A549 (cell line): Measurements from ENCODE around the gene MX2.

Experiments
- CHD2 ChIP-seq: fragments of 150-350 bp; IDR thresholded peaks from 2 replicates; pipeline ENCODE4 v1.6.1; 2014; ENCODE audit warnings: low read length; ENCODE audit not compliant: partially characterized antibody
- CTCF ChIP-seq: fragments of >200 bp; sonication (Bioruptor Twin); formaldehyde crosslinking; IDR thresholded peaks from 3 replicates; pipeline ENCODE4 v1.5.1; 2016
- EP300 ChIP-seq, 2 experiments: fragments of >200 bp; sonication (Bioruptor Twin); formaldehyde crosslinking; IDR thresholded peaks; 2 replicates in 1 of 2; 3 replicates in 1 of 2; pipeline ENCODE4 v1.6.1; 2016 to 2017
- HES2 ChIP-seq: fragments of >200 bp; sonication (Bioruptor Twin); formaldehyde crosslinking; IDR thresholded peaks from 2 replicates; pipeline ENCODE4 v1.6.1; 2016
- KDM1A ChIP-seq: fragments of 200-600 bp; sonication (generic); IDR thresholded peaks from 2 replicates; pipeline ENCODE4 v1.6.1; 2016; ENCODE audit warnings: low read depth, mild to moderate bottlenecking
- MAFK ChIP-seq: fragments of 450-650 bp; IDR thresholded peaks from 2 replicates; pipeline ENCODE4 v1.6.1; 2014; ENCODE audit not compliant: partially characterized antibody
- MAX ChIP-seq: IDR thresholded peaks from 2 replicates; pipeline ENCODE4 v1.6.1; 2012
- PBX3 ChIP-seq: IDR thresholded peaks from 2 replicates; pipeline ENCODE4 v1.6.1; 2012
- POLR2A ChIP-seq: IDR thresholded peaks from 2 replicates; pipeline ENCODE4 v1.6.1; 2012; ENCODE audit warnings: mild to moderate bottlenecking, low read length
- RCOR1 ChIP-seq: fragments of 150-350 bp; IDR thresholded peaks from 2 replicates; pipeline ENCODE4 v1.6.1; 2014; ENCODE audit warnings: antibody characterized with exemption, low read length, low read depth
- TFCP2L1 ChIP-seq: fragments of 250-450 bp; sonication (Bioruptor Pico); IDR thresholded peaks from 2 replicates; pipeline ENCODE4 v1.5.0; 2021; ENCODE audit warnings: mild to moderate bottlenecking
- USF2 ChIP-seq: fragments of 450-650 bp; IDR thresholded peaks from 2 replicates; pipeline ENCODE4 v1.6.1; 2014; ENCODE audit warnings: antibody characterized with exemption

- TF ChIP-seq TFCP2L1 (CRISPR knock-in tag) (no peak), MAFK (no peak), KDM1A (no peak), CTCF (no peak), HES2 (no peak), EP300 (IDR thresholded peaks at IDR 0.05) (no peak), PBX3 (no peak), USF2 (no peak), RCOR1 (no peak), POLR2A (no peak), MAX (no peak), CHD2 (no peak)
Measured at GRCh38 chr21:41342035-41342434, 19.8 kb upstream of the MX2 start.
